Endothelial cell of umbilical vein (primary cell): Measurements from ENCODE around the gene OGFOD2. TPM values are rescaled to one million over a fixed set of nuclear protein-coding genes. Genes with fewer than 3 reads are reported as not detected.
A peak's percentile ranks its signal among the peaks of the same experiment; 100 is the strongest.

ENCODE experiments used
- BruUV-seq: library from RNA; stranded (reverse); fragments of 400-500 nt; replicated peaks from 2 replicates; lab custom pipeline; 2021; lab: Mats Ljungman, UMichigan
- CTCF ChIA-PET: fragments of 300-600, 350-600 bp; sonication (Branson Sonifier 250); formaldehyde crosslinking; loops from one replicate; lab custom pipeline; 2021; ENCODE audit warnings: antibody characterized with exemption, inconsistent platforms; lab: Charles Lee
- POLR2A ChIA-PET: fragments of 300-600, 350-600 bp; sonication (Branson Sonifier 250); formaldehyde crosslinking; loops from one replicate; lab custom pipeline; 2021; ENCODE audit warnings: antibody characterized with exemption, inconsistent platforms; lab: Charles Lee
- DNase-seq: peaks from one replicate; pipeline ENCODE4 v3.0.0-alpha.2; 2011; ENCODE audit warnings: low read depth, low spot score
- FAIRE-seq: peaks from 2 replicates; lab custom pipeline; 2011; peaks lifted over from hg19 to GRCh38; lab: Jason Lieb, UNC
- H2AFZ ChIP-seq: 2 replicates; pipeline ENCODE4 v1.6.0; 2012; ENCODE audit warnings: low read depth, low read length, control low read depth, inconsistent platforms
- H3K27ac ChIP-seq: 2 replicates; pipeline ENCODE4 v1.5.1; 2011; ENCODE audit warnings: low read depth, mild to moderate bottlenecking, control low read depth, low read length, moderate library complexity; ENCODE audit not compliant: insufficient read depth
- H3K27me3 ChIP-seq, 2 experiments: 2 replicates each; pipeline versions ENCODE4 v1.6.0 to v1.6.1; 2011; ENCODE audit warnings: low read length in 2 of 2, mixed read lengths in 1 of 2; ENCODE audit not compliant: control insufficient read depth in 2 of 2, insufficient read depth in 2 of 2
- H3K36me3 ChIP-seq, 2 experiments: 2 replicates in 1 of 2; 3 replicates in 1 of 2; pipeline ENCODE4 v1.5.1; 2011; ENCODE audit warnings: low read length in 2 of 2, mild to moderate bottlenecking in 1 of 2, moderate library complexity in 1 of 2; ENCODE audit not compliant: control insufficient read depth in 2 of 2, insufficient read depth in 2 of 2; ENCODE audit errors: extremely low read depth in 1 of 2
- H3K4me1 ChIP-seq: 3 replicates; pipeline ENCODE4 v1.5.1; 2011; ENCODE audit warnings: mild to moderate bottlenecking, low read length; ENCODE audit not compliant: control insufficient read depth, insufficient read depth; ENCODE audit errors: extremely low read depth
- H3K4me2 ChIP-seq: 2 replicates; pipeline ENCODE4 v1.6.1; 2011; ENCODE audit warnings: low read length, control low read depth, mixed read lengths; ENCODE audit not compliant: insufficient read depth
- H3K4me3 ChIP-seq, 3 experiments: fragments of 200-600 bp in 1 of 3; sonication (generic), shearing (Covaris generic) in 1 of 3; replicated peaks in 1 of 3; 2 replicates each; pipeline ENCODE4 v1.5.1; 2011 to 2016; ENCODE audit warnings: control low read depth in 3 of 3, low read length in 3 of 3, mild to moderate bottlenecking in 2 of 3, inconsistent platforms in 1 of 3, low read depth in 1 of 3, moderate library complexity in 1 of 3; ENCODE audit not compliant: insufficient read depth in 1 of 3
- H3K79me2 ChIP-seq: 2 replicates; pipeline ENCODE4 v1.6.0; 2012; ENCODE audit warnings: low read length, inconsistent platforms; ENCODE audit not compliant: control insufficient read depth, insufficient read depth
- H3K9ac ChIP-seq: replicated peaks from 2 replicates; pipeline ENCODE3; 2011; ENCODE audit warnings: low read length, control low read depth; ENCODE audit not compliant: insufficient read depth; ENCODE audit errors: extremely low read depth
- H3K9me1 ChIP-seq: replicated peaks from 3 replicates; pipeline ENCODE4 v1.6.0; 2011; ENCODE audit warnings: mild to moderate bottlenecking, low read length; ENCODE audit not compliant: control insufficient read depth, insufficient read depth; ENCODE audit errors: extremely low read depth
- H3K9me3 ChIP-seq: replicated peaks from 2 replicates; pipeline ENCODE4 v1.5.1; 2012; ENCODE audit warnings: low read length, inconsistent platforms; ENCODE audit not compliant: control insufficient read depth, insufficient read depth
- H4K20me1 ChIP-seq: replicated peaks from 2 replicates; pipeline ENCODE3; 2011; ENCODE audit warnings: mild to moderate bottlenecking, low read length; ENCODE audit not compliant: control insufficient read depth, insufficient read depth; ENCODE audit errors: extremely low read depth
- CTCF ChIP-seq, 2 donors: IDR thresholded peaks; 1 replicate in 1 of 2; 2 replicates in 1 of 2; pipeline ENCODE4 v1.5.1; 2011; ENCODE audit warnings: low read length in 2 of 2, mild to moderate bottlenecking in 2 of 2, moderate library complexity in 2 of 2, control low read depth in 1 of 2, inconsistent platforms in 1 of 2, low read depth in 1 of 2; ENCODE audit not compliant: insufficient read depth in 1 of 2; ENCODE audit errors: extremely low read depth in 1 of 2
- EZH2 ChIP-seq: IDR thresholded peaks from 2 replicates; pipeline ENCODE4 v1.6.1; 2012; ENCODE audit warnings: borderline replicate concordance, low read depth, mild to moderate bottlenecking, moderate library complexity, low read length, inconsistent platforms; ENCODE audit not compliant: severe bottlenecking
- FOS ChIP-seq: IDR thresholded peaks from 2 replicates; pipeline ENCODE4 v1.6.1; 2011; ENCODE audit warnings: mild to moderate bottlenecking, low read length, moderate library complexity, borderline replicate concordance; ENCODE audit not compliant: insufficient read depth
- GATA2 ChIP-seq: IDR thresholded peaks from 2 replicates; pipeline ENCODE4 v1.7.0; 2011; ENCODE audit warnings: low read depth, mild to moderate bottlenecking, moderate library complexity, mixed read lengths, low read length; ENCODE audit not compliant: insufficient read length, insufficient read depth
- JUN ChIP-seq: IDR thresholded peaks from 2 replicates; pipeline ENCODE4 v1.6.1; 2011; ENCODE audit warnings: borderline replicate concordance, low read depth; ENCODE audit not compliant: insufficient read length, insufficient read depth
- MYC ChIP-seq: IDR thresholded peaks from one replicate; pipeline ENCODE4 v1.6.1; 2011; ENCODE audit warnings: mild to moderate bottlenecking, low read depth, low read length
- POLR2A ChIP-seq: IDR thresholded peaks from 2 replicates; pipeline ENCODE4 v1.6.1; 2012; ENCODE audit warnings: low read depth, mild to moderate bottlenecking, control low read depth, low read length
- POLR2AphosphoS5 ChIP-seq: IDR thresholded peaks from 2 replicates; pipeline ENCODE4 v1.6.1; 2012; ENCODE audit warnings: low read depth, mild to moderate bottlenecking, control low read depth, low read length, moderate library complexity; ENCODE audit not compliant: insufficient read depth
- dilution Hi-C: fragments of 300-500 bp; cut with MboI; formaldehyde crosslinking; loops from one replicate; pipeline ENCODE4 v1.15.0; 2019; ENCODE audit warnings: low sequenced_read_pairs; ENCODE audit not compliant: extremely low pct_ligation_motif_present
- intact Hi-C: fragments of 100-400 bp; cut with micrococcal nuclease; formaldehyde crosslinking; loops from one replicate; pipeline ENCODE4 v1.10.0; 2022
- polyA plus RNA-seq, 4 experiments: library from polyadenylated mRNA; depleted of rRNA in 3 of 4; stranded (reverse) in 3 of 4; unstranded in 1 of 4; fragments of >200 nt; gene quantifications; 2 replicates each; pipeline versions ENCODE4 v1.2.1 to v1.2.3, GENCODE V29; 2011 to 2012; ENCODE audit warnings: missing spikeins in 1 of 4
- total RNA-seq: library from RNA; stranded (reverse); gene quantifications from 2 replicates; pipeline ENCODE4 v1.2.3, GENCODE V29; 2021
- TF ChIP-seq, protein P1 (sequence below): IDR thresholded peaks from 2 replicates; pipeline ENCODE4 v1.6.1; 2011; ENCODE audit not compliant: insufficient read depth, insufficient read length

OGFOD2 gene
- total and polyA plus RNA-seq, 2 donors (not counting 3 experiments of a cell fraction or from before 2014, with no cell fraction given), result 16.8 to 24.1 TPM

GRCh38 chr12:122943196-122943595 is 31.8 kb upstream of the OGFOD2 start:
- peak overlapping the region; percentile 54 for H3K27ac ChIP-seq
- no peaks in the 10 kb centered on the region for H3K9me1 ChIP-seq
- peak overlapping the region; percentile 66 for H2AFZ ChIP-seq
- no peaks in the 10 kb centered on the region for H3K9me3 ChIP-seq
- peak; percentile 70 for DNase-seq
- TF ChIP-seq JUN (peak; percentile 20), POLR2A (no peak), GATA2 (peak; percentile 53), FOS (no peak), CTCF (IDR thresholded peaks at IDR 0.05; ENCODE audit: extremely low read depth in 1 of 2, insufficient read depth in 1 of 2, low read depth in 1 of 2, low read length in 2 of 2) (no peak), EZH2 (no peak), POLR2AphosphoS5 (peak; percentile 49), MYC (no peak)
- TF ChIP-seq, protein P1, sequence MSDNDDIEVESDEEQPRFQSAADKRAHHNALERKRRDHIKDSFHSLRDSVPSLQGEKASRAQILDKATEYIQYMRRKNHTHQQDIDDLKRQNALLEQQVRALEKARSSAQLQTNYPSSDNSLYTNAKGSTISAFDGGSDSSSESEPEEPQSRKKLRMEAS, result no peak
- peak overlapping the region; percentile 49 for H3K4me2 ChIP-seq
- H3K36me3 ChIP-seq, result no peaks in the 10 kb centered on the region
- H3K9ac ChIP-seq, result peak overlapping the region; percentile 20
- H3K27me3 ChIP-seq, result no peaks in the 10 kb centered on the region
- H3K4me1 ChIP-seq, result peaks cover 43% of the 10 kb centered on the region
- dilution Hi-C loops (no loop called here), intact Hi-C loops (loop anchor here (1.0 to 5.0 kb wide), 2 partner anchors 32 to 46 kb away; partner anchors contain the start of genes OGFOD2 and VPS37B)
- H3K79me2 ChIP-seq, result no peaks in the 10 kb centered on the region
- POLR2A ChIA-PET, result no interaction called here
- BruUV-seq, result no TSS peak
- CTCF ChIA-PET, result interaction anchor here (1.4 to 19.1 kb wide), 2 partner anchors 73 to 83 kb away, joined by 3 to 200 read pairs; no protein-coding TSS in a partner anchor
- no peak overlapping the region for H3K4me3 ChIP-seq
- H4K20me1 ChIP-seq, result no peaks in the 10 kb centered on the region
- FAIRE-seq, result peak; percentile 97
